Measurements from ENCODE around the gene HAPLN3. TPM values are rescaled to one million over a fixed set of nuclear protein-coding genes. Genes with fewer than 3 reads are reported as not detected.
"Not testable (repeated sequence)": the region's sequence is repeated elsewhere in the genome, so short reads cannot be mapped to it uniquely, and the experiment has no call there.

The HAPLN3 gene
- total RNA-seq, 1 experiment from 2014 or later = 168 TPM

DNA sequence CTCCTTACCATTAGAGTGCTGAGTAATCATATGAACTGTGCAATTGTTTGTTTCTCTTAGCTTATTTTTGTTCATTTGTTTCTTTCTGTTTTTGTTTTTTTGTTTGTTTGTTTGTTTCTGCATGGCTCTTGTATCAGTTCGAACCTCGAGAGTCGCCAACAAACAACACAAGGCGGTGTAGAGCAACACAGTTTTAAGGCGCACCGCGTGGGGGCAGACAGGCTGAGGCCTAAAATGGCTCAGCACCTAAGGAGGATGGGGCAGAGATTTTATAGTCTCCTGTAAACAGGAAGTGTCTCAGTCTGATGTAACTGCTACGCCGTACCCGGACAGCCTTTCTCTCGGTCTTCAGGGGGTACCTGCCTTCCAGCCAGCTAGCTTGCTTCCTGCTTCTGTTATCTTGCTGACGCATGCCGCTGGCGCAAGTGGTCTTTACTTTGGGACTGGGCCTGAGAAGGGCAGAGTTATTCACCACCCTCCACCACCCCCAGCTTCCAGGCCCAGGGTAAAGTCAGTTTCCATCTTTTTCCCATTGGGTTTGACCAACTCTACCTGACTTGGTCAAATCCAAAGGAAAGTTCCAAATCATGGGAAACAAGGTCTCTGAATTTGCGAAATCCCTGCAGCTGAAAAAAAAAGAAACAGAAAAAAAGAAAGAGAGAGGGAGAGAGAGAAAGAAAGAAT, 43.6 kb upstream of the HAPLN3 start:
- Histone ChIP-seq H3K36me3 (ENCODE audit: control insufficient read depth, insufficient read depth, low read length) (no peaks in the 10 kb centered on the region), H3K27ac (ENCODE audit: low read length) (peak overlapping the region; percentile 58; the same call in 1 of the 2 replicates), H3K4me1 (ENCODE audit: control insufficient read depth, insufficient read depth, low read length) (0 out of 2 replicates have a peak, but pooled peaks cover 3% of the 10 kb centered on the region), H3K4me3 (ENCODE audit: low read depth in 2 of 2, low read length in 2 of 2) (no peak overlapping the region), H3K9me3 (ENCODE audit: control insufficient read depth, insufficient read depth, low read depth, low read length) (no peaks in the 10 kb centered on the region), H3K27me3 (ENCODE audit: control insufficient read depth, insufficient read depth, low read length) (no peaks in the 10 kb centered on the region)
- intact Hi-C loops (cut with micrococcal nuclease; ENCODE audit: unreplicated experiment) = no loop called here
- BruUV-seq (replicated peaks) = no TSS peak
- ATAC-seq = no peak
- ChIA-PET POLR2A (interaction anchor here (0.6 kb wide), 1 partner anchor 26 kb away, joined by 8 read pairs; no protein-coding TSS in a partner anchor), CTCF (no interaction called here)
- TF ChIP-seq TCF7L2 (IDR thresholded peaks at IDR 0.05; ENCODE audit: low read depth, low read length) = no peak
- TF ChIP-seq, protein P1, sequence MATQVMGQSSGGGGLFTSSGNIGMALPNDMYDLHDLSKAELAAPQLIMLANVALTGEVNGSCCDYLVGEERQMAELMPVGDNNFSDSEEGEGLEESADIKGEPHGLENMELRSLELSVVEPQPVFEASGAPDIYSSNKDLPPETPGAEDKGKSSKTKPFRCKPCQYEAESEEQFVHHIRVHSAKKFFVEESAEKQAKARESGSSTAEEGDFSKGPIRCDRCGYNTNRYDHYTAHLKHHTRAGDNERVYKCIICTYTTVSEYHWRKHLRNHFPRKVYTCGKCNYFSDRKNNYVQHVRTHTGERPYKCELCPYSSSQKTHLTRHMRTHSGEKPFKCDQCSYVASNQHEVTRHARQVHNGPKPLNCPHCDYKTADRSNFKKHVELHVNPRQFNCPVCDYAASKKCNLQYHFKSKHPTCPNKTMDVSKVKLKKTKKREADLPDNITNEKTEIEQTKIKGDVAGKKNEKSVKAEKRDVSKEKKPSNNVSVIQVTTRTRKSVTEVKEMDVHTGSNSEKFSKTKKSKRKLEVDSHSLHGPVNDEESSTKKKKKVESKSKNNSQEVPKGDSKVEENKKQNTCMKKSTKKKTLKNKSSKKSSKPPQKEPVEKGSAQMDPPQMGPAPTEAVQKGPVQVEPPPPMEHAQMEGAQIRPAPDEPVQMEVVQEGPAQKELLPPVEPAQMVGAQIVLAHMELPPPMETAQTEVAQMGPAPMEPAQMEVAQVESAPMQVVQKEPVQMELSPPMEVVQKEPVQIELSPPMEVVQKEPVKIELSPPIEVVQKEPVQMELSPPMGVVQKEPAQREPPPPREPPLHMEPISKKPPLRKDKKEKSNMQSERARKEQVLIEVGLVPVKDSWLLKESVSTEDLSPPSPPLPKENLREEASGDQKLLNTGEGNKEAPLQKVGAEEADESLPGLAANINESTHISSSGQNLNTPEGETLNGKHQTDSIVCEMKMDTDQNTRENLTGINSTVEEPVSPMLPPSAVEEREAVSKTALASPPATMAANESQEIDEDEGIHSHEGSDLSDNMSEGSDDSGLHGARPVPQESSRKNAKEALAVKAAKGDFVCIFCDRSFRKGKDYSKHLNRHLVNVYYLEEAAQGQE (IDR thresholded peaks at IDR 0.05; ENCODE audit: insufficient read depth in 1 of 2, low read depth in 2 of 2, low read length in 1 of 2) = no peak
- no peak for TF ChIP-seq POLR2AphosphoS5 (IDR thresholded peaks at IDR 0.05; ENCODE audit: low read depth, low read length)
- TF ChIP-seq SIN3A (IDR thresholded peaks at IDR 0.05; ENCODE audit: borderline replicate concordance, insufficient read depth, low read depth, low read length) = no peak
- TF ChIP-seq, protein P2, sequence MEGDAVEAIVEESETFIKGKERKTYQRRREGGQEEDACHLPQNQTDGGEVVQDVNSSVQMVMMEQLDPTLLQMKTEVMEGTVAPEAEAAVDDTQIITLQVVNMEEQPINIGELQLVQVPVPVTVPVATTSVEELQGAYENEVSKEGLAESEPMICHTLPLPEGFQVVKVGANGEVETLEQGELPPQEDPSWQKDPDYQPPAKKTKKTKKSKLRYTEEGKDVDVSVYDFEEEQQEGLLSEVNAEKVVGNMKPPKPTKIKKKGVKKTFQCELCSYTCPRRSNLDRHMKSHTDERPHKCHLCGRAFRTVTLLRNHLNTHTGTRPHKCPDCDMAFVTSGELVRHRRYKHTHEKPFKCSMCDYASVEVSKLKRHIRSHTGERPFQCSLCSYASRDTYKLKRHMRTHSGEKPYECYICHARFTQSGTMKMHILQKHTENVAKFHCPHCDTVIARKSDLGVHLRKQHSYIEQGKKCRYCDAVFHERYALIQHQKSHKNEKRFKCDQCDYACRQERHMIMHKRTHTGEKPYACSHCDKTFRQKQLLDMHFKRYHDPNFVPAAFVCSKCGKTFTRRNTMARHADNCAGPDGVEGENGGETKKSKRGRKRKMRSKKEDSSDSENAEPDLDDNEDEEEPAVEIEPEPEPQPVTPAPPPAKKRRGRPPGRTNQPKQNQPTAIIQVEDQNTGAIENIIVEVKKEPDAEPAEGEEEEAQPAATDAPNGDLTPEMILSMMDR (IDR thresholded peaks at IDR 0.05) = no peak
- in situ Hi-C loops (cut with HindIII; ENCODE audit: low pct_unique_long_range_greater_than_20kb, low sequenced_read_pairs) = no loop called here
- no peak for DNase-seq (ENCODE audit: low read depth, low spot score)

DNA sequence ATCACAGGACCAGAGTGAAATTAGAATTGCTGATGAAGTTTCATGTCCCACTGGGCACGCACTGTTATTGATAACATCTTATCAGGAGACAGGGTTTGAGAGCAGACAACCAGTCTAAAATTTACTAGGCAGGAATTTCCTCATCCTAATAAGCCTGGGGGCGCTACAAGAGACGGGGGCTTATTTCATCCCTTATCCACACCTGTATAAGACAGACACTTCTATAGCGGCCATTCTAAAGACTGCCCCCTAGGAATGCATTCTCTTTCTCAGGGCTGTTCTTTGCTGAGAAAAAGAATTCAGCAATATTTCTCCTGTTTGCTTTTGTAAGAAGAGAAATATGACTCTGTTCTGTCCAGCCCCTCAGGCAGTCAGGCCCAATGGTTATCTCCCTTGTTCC, 39.1 kb upstream of the HAPLN3 start:
- POLR2A ChIA-PET; in situ Hi-C loops (cut with HindIII; ENCODE audit: low pct_unique_long_range_greater_than_20kb, low sequenced_read_pairs); H3K9me3 ChIP-seq (ENCODE audit: control insufficient read depth, insufficient read depth, low read depth, low read length); H3K36me3 ChIP-seq (ENCODE audit: control insufficient read depth, insufficient read depth, low read length); DNase-seq (ENCODE audit: low read depth, low spot score); intact Hi-C loops (cut with micrococcal nuclease; ENCODE audit: unreplicated experiment); H3K4me1 ChIP-seq (ENCODE audit: control insufficient read depth, insufficient read depth, low read length); BruUV-seq (replicated peaks); H3K27ac ChIP-seq (ENCODE audit: low read length); H3K27me3 ChIP-seq (ENCODE audit: control insufficient read depth, insufficient read depth, low read length); CTCF ChIA-PET; ATAC-seq; H3K4me3 ChIP-seq (ENCODE audit: low read depth in 2 of 2, low read length in 2 of 2): not testable (repeated sequence)

DNA sequence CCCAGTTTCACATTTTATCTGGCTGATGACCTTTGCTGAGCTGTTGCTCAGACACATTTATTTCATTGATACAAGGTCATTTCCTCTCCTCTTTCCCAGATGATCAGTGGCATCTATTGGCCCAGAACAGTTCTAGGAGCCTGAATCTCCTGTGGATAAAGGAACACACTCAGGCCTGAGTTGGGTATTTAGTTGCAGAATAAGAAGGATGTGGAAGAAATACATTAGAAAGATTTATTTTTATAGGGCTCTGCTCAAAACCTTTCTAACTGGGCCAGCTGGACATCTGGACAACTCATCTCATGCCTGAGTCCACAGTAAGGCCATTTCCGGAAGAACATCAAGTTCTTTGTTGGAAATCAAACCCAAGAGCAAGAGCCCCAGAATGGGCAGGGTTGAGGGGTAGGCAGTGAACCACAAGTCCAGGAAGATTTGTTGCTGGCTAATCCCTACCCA, 37.6 kb upstream of the HAPLN3 start:
- DNase-seq (ENCODE audit: low read depth, low spot score) = no peak
- Histone ChIP-seq H3K27me3 (ENCODE audit: control insufficient read depth, insufficient read depth, low read length) (no peaks in the 10 kb centered on the region), H3K9me3 (ENCODE audit: control insufficient read depth, insufficient read depth, low read depth, low read length) (no peaks in the 10 kb centered on the region), H3K4me1 (ENCODE audit: control insufficient read depth, insufficient read depth, low read length) (0 out of 2 replicates have a peak, but pooled peaks cover 3% of the 10 kb centered on the region), H3K36me3 (ENCODE audit: control insufficient read depth, insufficient read depth, low read length) (no peaks in the 10 kb centered on the region), H3K27ac (ENCODE audit: low read length) (peak overlapping the region; percentile 62; the same call in 1 of the 2 replicates), H3K4me3 (ENCODE audit: low read depth in 2 of 2, low read length in 2 of 2) (no peak overlapping the region)
- ChIA-PET CTCF (no interaction called here), POLR2A (no interaction called here)
- TF ChIP-seq POLR2AphosphoS5 (IDR thresholded peaks at IDR 0.05; ENCODE audit: low read depth, low read length) (no peak), TCF7L2 (IDR thresholded peaks at IDR 0.05; ENCODE audit: low read depth, low read length) (no peak), SIN3A (IDR thresholded peaks at IDR 0.05; ENCODE audit: borderline replicate concordance, insufficient read depth, low read depth, low read length) (no peak)
- TF ChIP-seq, protein P2 (IDR thresholded peaks at IDR 0.05) = no peak
- TF ChIP-seq, protein P1 (IDR thresholded peaks at IDR 0.05; ENCODE audit: insufficient read depth in 1 of 2, low read depth in 2 of 2, low read length in 1 of 2) = no peak
- no peak for ATAC-seq
- intact Hi-C loops (cut with micrococcal nuclease; ENCODE audit: unreplicated experiment) (no loop called here), in situ Hi-C loops (cut with HindIII; ENCODE audit: low pct_unique_long_range_greater_than_20kb, low sequenced_read_pairs) (no loop called here)
- no TSS peak for BruUV-seq (replicated peaks)
